Measurements from ENCODE around the gene TNN.

The TNN gene

DNA sequence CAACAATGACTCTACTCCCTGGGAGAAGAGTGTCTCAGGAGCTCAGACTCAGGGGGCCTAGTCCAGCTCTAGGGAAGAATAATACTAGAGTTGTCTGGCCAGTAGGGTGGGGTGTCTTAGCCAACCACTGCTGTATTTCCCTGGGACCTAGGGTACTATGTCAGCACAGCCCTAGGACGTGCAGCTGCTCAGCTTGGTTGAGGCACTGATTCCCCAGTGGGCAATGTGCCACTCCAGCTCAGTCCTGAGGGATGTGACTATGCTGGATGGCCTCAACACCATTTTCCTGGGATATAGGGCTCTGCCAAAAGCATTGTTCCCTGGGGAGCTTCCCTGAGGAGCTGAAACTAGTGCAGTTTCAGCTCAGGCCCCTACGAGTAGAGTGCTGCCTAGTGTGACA is 47.4 kb downstream of the TNN start:
- no peak overlapping the region for H3K4me3 ChIP-seq (replicated peaks; ENCODE audit: low read depth, low read length)
- TF ChIP-seq, protein P1, sequence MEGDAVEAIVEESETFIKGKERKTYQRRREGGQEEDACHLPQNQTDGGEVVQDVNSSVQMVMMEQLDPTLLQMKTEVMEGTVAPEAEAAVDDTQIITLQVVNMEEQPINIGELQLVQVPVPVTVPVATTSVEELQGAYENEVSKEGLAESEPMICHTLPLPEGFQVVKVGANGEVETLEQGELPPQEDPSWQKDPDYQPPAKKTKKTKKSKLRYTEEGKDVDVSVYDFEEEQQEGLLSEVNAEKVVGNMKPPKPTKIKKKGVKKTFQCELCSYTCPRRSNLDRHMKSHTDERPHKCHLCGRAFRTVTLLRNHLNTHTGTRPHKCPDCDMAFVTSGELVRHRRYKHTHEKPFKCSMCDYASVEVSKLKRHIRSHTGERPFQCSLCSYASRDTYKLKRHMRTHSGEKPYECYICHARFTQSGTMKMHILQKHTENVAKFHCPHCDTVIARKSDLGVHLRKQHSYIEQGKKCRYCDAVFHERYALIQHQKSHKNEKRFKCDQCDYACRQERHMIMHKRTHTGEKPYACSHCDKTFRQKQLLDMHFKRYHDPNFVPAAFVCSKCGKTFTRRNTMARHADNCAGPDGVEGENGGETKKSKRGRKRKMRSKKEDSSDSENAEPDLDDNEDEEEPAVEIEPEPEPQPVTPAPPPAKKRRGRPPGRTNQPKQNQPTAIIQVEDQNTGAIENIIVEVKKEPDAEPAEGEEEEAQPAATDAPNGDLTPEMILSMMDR (IDR thresholded peaks at IDR 0.05; ENCODE audit: low read depth, low read length, missing control alignments) = no peak
- DNase-seq (ENCODE audit: extremely low read depth, low read depth) = no peak

DNA sequence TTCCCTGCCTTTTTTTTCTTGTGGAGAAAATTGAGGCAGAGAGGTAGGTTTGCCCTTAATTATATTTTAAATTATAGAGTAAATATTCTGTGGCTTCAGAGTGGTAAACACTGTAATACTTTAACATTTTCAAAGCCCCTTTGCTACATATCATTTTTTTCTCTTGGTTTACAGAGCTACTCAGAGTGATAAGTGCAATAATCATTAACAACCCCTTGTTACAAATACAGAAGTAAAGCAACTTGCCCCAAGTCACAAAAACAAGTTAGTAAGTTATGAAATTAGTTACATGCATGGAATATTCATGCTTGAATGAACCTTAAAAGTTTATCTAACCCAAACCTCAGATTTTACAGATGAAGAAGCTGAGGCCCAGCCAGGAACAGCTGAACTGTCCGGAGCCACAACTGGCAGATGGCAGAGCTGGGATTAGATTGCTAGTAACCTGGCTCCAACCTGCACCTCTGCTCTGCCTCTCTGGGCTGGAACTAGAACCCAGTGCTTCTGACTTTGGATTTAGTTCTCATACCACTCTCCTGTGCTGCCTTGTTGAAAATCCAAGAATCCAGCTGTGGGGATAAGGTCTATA is 48.7 kb downstream of the TNN start:
- no peak for DNase-seq (ENCODE audit: extremely low read depth, low read depth)
- TF ChIP-seq, protein P1 (IDR thresholded peaks at IDR 0.05; ENCODE audit: low read depth, low read length, missing control alignments) = no peak
- H3K4me3 ChIP-seq (replicated peaks; ENCODE audit: low read depth, low read length) = no peak overlapping the region

DNA sequence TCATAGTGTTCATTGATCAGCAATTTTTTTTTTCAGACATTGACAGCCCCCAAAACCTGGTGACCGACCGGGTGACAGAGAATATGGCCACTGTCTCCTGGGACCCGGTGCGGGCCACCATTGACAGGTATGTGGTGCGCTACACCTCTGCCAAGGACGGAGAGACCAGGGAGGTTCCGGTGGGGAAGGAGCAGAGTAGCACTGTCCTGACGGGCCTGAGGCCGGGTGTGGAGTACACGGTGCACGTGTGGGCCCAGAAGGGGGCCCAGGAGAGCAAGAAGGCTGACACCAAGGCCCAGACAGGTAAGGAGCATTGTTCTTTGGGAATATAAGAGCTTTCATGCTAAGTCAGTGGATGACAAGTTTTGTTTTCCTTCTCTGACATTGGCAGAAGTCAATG is 49.3 kb downstream of the TNN start:
- DNase-seq (ENCODE audit: extremely low read depth, low read depth) = no peak
- TF ChIP-seq, protein P1 (IDR thresholded peaks at IDR 0.05; ENCODE audit: low read depth, low read length, missing control alignments) = no peak
- H3K4me3 ChIP-seq (replicated peaks; ENCODE audit: low read depth, low read length) = no peak overlapping the region

DNA sequence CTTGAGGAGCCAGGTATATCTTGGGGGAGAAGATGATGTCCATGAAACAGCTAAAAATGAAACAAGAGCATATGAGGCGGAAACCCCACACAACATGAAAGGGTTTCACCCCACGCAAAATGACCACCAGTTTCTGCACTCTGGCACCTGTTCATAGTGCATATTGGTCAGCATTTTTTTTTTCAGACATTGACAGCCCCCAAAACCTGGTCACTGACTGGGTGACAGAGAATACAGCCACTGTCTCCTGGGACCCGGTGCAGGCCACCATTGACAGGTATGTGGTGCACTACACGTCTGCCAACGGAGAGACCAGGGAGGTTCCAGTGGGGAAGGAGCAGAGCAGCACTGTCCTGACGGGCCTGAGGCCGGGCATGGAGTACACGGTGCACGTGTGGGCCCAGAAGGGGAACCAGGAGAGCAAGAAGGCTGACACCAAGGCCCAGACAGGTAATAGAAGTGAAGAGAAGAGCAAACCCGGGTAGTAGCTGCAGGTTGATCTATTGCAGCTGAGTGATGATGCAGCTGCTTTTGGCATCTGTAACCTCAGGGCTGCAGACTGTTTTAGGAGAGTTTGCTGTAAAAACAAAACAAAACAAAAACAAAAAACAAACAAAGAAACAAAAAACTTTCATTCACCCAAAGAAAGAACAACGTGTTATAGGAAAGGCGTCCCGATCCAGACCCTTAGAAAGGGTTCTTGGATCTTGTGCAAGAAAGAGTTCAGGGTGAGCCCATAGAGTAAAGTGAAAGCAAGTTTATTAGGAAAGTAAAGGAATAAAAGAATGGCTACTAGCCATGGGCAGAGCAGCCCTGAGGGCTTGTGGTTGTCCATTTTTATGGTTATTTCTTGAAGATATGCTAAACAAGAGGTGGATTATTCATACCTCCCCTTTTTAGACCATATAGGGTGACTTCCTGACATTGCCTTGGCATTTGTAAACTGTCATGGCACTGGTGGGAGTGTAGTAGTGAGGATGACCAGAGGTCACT is 51.0 kb downstream of the TNN start:
- no peak overlapping the region for H3K4me3 ChIP-seq (replicated peaks; ENCODE audit: low read depth, low read length)
- TF ChIP-seq, protein P1 (IDR thresholded peaks at IDR 0.05; ENCODE audit: low read depth, low read length, missing control alignments) = no peak

DNA sequence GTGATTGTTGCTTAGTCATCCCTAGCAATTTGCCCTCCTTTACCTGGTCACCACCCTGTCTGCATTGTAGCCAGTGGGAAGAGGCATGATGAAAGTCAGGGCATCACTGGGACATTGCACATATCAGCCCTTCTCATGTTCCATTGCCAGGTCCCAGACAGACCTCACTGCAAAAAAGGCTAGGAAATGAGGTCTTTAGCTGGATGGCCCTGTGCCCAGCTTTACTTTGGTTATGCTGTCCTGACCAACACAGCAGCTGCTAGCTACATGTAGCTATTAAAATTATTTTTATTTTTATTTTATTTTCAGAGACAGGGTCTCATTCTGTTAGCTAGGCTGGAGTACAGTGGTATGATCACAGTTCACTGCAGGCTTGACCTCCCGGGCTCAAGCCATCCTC is 52.9 kb downstream of the TNN start:
- no peak overlapping the region for H3K4me3 ChIP-seq (replicated peaks; ENCODE audit: low read depth, low read length)
- TF ChIP-seq, protein P1 (IDR thresholded peaks at IDR 0.05; ENCODE audit: low read depth, low read length, missing control alignments) = no peak
- DNase-seq (ENCODE audit: extremely low read depth, low read depth) = no peak

More for the DNA sequence above, 51.0 kb downstream of the TNN start:
- DNase-seq (ENCODE audit: extremely low read depth, low read depth) = no peak

DNA sequence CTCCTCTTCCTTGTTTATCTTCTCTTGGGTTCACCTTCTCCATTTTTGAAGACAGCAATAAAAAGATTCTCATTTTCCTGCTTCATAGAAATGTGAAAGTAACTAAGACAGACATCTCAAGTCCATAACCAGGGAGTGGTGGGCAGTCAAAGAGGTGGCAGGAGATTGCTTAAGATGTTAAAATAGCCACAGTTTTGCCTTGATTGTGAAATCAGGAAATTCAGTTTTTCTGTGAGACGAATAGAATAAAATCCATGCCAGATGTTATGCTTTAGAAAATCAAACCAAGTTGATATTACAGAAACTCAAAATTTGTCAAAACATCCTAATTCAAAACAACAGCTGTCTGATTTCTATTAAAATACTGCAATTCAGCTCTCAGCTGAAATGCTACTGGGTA is 57.2 kb downstream of the TNN start:
- no peak for DNase-seq (ENCODE audit: extremely low read depth, low read depth)
- H3K4me3 ChIP-seq (replicated peaks; ENCODE audit: low read depth, low read length) = no peak overlapping the region
- TF ChIP-seq, protein P1 (IDR thresholded peaks at IDR 0.05; ENCODE audit: low read depth, low read length, missing control alignments) = no peak
